HG03066 (cell line): Measurements from ENCODE around the gene TRAPPC11.
A peak's percentile ranks its signal among the peaks of the same experiment; 100 is the strongest.

Experiments
- ATAC-seq: cut with Tn5 transposase; IDR thresholded peaks from one replicate; pipeline ENCODE4 v1.9.1; 2021; ENCODE audit warnings: low read depth; ENCODE audit not compliant: unreplicated experiment

The TRAPPC11 gene

DNA sequence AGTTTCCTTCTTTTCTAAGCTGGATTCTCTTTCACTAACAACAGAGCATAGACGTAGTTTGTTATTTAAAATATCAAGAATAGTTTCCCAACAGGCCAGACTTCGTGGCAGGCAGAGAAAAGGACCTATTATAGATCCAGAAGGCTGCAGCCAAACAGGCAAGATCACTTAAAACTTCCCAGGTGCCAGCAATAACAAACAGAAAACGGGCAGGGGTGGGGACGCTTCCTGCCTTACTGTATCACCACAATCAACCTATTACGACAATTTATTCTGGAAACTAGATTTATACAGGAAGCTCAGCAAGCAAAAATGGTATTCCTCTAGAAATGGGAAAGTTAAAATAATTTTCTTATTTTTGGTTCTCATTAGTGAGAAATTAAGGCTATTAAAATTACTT lies 22.2 kb upstream of the TRAPPC11 start:
- ATAC-seq: no peak

DNA sequence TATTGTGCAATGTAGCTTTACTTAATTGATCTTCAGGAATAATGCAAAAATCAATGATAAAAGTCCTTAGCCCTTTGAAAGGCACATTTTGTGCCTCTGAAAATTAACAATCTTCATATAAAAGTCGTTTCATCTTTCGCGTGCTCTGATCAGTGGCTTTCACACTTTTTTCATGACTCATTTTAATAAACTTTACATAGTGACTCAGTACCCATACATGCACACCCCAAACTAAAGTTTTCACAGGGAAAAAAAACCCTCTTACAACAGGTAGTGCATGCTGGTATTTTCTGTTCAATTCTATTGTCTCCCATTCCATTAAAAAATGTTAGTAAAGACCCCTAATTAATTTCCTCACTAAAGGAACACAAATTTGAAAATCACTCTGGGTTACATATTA lies 21.6 kb upstream of the TRAPPC11 start:
- ATAC-seq: no peak

DNA sequence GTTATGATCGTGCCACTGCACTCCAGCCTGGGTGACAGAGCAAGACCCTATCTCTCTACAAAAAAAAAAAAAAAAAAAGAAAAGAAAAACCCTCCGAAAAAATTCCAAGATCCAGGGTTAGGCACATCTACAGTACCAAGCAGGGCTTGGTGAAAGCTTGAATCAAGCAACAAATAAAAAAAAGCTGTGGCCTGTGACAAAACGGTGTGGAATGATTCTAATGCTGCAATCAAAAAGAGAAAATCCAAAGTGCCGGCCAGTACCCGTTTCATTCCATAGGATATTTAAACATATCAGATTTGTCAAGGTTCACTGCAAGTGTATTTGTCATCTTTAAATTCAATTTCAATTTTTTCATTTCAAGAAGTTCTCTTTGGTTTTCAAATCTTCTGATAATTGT lies 20.7 kb upstream of the TRAPPC11 start:
- no peak for ATAC-seq

DNA sequence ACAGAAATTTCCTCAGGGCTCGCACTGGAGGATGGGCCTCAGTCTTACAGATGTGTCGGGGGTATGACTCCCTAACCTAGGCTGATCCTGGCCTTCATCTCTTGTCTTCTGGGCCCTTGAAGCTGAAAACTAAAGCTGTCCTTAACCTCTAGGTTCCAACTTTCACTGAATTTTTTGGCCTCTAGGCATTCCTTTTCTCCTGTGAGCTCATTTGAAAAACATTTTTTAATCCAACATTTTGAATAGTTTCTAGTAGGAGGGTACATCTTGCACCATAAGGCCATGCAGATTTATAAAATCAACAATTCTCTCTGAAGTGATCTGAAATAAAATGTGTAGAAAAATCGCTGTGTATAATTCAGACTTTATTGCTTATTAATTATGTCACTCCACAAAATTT lies 19.8 kb upstream of the TRAPPC11 start:
- no peak for ATAC-seq

DNA sequence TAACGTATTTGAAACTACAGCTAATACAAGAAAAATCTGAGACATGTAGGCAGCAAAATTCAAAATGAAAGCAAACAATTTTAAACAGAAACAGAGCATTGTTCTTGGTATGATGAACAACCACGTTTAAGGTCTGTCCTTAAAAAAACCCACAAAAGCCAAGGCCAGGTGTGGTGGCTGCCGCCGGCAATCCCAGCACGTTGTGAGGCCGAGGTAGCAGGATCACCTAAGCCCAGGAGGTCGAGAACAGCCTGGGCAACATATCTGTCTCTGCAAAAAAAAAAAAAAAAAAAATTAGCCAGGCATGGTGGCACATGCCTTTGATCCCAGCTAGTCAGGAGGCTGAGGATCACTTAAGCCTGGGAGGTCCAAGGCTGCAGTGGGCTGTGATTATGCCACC lies 13.8 kb upstream of the TRAPPC11 start:
- ATAC-seq: no peak

DNA sequence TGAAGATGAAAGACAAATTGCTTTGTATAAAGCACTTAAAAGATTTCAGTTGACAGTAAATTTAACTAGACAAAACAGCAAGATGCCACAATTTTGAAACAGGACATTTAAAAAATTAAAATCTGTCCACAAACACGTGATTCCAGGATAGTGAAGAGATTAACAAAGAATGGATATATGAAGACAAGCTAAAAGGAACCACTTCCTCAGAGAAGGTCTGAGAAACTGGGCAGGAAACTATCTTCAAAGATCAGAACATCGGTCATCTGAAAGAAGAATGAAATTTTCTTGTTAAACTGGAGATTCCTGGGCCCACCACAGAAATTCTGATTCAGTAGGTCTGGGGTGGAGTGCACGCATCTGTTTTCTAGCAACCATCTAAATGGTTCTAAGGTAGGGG lies 1.5 kb upstream of the TRAPPC11 start:
- ATAC-seq: no peak

DNA sequence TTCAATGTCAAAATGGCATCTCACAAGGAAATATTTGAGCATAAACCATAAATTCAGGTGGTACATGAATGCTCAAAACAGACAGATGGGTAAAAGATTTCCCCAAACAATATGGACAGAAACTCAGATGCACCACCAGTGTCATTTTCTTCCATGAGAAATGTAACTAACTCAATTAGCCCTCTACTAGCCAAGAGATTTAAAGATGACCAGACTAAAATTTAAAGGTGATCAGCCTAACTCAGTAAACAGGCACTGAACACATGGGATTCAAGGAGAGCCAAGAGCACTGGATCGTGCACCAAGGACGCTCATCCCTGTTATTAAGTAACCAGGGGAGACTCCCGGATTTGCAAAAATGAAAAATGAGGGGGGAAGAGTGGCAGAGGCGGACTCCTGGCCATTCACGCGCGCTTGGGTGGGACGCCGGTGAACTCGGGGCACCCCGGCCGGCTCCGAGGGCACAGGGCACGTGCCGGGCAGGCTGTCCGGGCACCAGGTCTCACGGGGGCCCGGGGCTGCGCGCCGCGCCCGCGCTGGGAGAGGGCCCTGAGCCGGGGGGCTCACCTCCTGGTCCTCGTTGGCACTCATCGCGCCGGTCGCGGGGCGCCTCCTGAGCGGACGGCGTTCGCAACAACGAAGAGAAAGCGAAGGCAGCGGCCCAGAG lies 598 bp upstream of the TRAPPC11 start:
- ATAC-seq: peak; percentile 23

DNA sequence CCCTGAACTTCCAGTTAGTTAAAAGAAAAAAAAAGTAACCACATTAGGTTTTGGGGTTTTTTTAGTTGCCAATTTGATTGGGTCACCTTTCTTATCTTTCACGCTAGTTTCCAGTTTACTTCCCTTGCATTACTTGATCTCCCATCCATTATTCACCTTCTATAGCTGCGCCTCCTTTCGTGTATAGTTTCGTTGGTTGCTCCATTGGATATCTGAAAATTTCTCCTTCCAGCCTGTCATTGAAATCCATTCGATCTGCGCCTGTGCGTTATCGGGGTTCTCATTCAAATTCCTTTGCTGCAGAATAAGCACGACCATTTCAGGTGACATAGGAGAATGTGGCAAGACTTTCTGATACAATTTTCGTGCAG lies 764 bp downstream of the TRAPPC11 start:
- ATAC-seq: no peak

DNA sequence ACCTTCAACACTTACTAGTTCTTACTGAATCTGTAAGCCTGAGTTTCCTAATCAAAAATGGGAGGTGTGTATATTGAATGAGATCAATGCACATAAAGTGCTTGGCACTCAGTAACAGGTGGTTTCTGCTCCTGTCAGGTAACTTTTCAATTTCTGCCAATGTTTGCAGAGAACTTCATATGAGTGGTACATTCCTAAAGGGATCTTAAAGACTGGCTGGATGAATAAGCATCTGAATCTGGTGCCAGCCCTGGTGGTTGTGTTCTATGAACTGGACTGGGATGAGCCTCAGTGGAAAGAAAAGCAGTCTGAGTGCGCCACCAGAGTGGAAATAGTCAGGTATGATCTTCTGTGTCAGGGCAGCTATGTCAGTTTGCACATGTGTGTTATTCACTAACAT lies 7.0 kb downstream of the TRAPPC11 start:
- ATAC-seq: no peak

DNA sequence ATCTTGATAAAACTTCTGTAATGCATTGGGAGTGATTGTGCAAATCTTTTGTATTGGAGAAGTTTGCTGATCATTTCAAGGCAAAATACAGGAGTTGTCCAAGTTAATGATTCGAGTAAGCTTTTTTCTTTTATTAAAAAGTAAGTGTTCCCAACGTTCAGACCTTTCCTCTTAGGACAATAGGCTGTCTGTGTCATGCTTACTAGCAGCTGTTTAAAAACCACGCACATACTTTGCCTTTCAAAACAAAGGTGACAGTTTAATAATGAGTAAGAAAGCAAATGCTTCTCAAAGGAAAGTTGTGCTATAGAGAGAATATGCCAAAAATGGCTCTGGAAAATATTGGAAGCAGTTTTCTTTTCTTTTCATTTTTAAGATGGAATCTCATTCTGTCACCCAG lies 11.2 kb downstream of the TRAPPC11 start:
- no peak for ATAC-seq

DNA sequence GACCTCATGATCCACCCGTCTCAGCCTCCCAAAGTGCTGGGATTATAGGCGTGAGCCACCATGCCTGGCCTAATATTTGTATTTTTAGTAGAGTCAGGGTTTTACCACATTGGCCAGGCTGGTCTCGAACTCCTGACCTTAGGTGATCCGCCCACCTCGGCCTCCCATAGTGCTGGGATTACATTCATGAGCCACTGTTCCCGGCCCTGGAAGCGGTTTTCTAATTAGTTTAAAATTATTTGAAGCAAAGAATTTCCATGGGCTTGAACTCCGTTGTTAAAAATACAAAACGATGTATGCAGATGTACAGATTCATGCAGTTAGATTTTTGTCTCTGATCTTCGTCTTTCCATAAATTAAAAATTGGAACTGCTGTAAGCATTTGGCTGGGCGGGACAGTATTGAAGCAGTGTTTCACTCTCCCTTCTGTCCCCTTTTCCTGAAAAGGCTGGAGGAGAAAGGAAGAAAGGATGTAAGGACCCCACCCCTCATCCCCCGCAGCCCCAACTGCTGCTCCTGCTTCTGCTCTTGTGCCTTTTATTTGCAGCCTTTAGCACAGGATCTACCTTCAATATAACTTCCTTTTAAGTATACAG lies 12.0 kb downstream of the TRAPPC11 start:
- ATAC-seq: no peak

DNA sequence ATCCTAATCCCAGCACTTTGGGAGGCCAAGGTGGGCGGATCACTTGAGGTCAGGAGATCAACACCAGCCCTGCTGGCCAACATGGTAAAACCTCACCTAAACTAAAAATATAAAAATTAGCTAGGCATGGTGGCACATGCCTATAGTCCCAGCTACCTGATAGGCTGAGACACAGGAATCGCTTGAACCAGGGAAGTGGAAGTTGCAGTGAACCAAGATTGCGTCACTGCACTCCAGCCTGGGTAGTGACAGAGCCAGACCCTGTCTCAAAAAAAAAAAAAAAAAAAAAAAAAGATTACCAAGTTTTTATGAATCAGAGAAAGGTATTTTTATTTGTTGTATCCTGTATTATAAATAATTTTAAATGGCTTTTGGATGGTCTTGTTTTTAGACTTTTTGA lies 15.1 kb downstream of the TRAPPC11 start:
- ATAC-seq: no peak

DNA sequence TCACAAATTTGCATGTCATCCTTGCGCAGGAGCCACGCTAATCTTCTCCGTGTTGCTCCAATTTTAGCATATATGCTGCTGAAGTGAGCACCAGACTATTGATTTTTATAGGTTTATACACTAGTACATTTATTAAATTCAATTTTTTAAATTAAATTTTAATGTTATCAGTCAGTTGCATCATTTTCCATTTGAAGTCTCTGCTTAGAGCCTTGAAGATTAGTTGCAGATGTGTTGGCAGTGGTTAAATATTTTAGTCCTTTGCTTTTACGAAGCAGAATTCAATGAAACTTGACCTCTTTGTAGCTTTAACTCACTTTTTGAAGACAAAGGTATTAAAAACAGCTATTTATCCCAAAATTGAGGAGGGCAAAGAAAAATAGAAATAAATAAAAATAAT lies 16.5 kb downstream of the TRAPPC11 start:
- no peak for ATAC-seq

DNA sequence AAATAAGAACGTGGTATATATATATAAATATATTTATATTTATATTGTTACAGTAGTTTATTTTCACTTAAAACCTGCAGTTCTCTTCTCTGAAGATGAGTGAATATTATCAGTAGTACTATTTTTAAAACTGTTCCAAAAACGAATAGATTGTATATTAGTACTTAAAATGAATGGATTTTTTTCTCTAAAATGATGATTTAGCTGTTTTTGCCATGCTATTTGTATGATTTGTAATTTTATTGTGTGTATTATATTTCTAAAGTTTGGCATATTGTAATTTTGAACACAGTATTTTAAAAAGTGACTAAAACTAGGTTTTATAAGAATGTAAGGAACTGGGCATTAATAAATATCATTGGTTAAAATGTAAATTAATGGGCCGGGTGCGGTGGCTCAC lies 22.0 kb downstream of the TRAPPC11 start:
- no peak for ATAC-seq

DNA sequence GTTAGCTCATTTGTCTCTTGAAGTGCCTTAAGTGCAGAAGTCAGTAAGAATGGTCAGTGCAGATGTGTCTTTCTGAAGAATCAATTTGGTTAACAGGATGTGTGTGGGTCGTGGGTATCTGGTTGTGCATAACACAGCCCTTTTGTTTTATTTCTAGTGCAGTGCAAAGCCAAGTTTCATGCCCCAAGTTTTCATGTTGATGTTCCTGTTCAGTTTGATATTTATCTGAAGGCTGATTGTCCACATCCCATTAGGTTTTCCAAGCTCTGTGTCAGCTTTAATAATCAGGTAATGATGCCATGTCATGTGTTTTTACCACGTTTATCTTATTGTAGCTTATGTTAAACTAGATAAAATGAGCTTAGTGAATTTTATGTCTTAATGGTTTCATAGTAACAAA lies 27.4 kb downstream of the TRAPPC11 start:
- ATAC-seq: no peak

DNA sequence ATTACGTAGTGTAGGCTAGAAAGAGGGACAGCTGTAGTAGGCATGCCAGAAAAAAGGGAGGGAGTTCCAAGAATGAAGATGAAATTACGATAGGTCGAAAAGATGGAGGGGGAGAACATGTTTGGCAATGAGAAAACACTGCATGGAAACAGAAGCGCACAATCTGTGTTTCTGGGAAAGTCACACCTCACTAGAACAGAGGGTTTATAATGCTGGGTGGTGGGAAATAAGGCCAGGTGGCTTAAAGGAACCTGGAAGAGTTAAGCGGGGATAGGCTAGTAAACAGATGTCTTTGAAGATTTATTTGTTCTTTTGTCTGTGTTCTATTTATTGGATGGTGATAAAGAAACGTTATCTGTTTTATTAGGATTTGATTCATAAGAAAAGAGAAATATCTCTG lies 29.1 kb downstream of the TRAPPC11 start:
- ATAC-seq: no peak

DNA sequence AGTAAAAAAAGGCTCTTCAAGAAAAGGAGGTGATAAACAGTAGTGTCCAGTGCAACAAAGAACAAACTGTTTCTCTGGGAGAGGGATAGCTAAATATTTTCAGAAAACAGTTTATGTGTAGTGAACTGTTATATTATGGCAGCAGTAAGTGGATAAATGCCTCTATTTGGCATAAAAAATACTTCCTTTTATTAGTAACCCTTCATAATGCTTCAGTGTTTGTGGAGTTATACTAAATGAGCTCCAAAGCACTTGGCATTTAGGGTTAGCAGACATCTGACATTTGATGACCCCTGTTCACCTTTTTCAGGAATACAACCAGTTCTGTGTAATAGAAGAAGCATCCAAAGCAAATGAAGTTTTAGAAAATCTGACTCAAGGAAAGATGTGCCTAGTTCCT lies 31.9 kb downstream of the TRAPPC11 start:
- ATAC-seq: no peak

DNA sequence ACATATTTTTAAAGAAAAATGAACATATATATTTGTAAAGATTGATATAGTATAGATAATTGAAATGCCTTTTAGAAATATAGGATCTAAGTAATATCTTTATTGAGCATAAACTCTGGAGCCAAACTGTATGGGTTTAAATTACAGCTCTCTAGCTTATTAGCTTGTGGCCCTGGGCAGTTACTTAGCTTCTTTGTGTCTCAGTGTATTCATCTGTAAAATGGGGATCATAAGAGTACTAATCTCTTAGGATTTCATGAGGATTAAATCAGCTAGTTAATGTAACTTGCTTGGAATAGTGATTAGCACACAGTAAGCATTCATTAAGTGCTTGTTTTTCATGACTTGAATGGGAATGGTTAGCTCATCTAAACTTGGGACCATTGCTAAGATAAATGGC lies 32.8 kb downstream of the TRAPPC11 start:
- ATAC-seq: no peak

DNA sequence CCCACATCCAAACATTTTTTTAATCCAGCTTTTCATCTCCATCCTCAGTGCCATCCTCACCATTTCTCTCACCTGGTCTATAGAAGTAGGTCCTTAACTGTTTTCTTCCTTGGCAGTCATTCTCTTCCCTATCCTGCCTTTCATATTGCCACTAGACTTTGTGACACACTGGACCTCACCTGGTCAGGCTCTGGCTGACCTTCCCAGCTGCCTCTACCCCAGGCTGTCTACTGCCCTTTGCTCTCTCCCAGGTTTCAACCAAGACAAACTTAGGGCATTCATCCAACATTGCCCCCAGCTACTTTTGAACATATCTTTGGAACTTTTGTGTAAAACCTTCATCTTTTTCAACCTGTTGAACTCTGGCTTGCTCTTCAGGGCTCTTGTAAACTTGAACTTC lies 39.8 kb downstream of the TRAPPC11 start:
- ATAC-seq: no peak

DNA sequence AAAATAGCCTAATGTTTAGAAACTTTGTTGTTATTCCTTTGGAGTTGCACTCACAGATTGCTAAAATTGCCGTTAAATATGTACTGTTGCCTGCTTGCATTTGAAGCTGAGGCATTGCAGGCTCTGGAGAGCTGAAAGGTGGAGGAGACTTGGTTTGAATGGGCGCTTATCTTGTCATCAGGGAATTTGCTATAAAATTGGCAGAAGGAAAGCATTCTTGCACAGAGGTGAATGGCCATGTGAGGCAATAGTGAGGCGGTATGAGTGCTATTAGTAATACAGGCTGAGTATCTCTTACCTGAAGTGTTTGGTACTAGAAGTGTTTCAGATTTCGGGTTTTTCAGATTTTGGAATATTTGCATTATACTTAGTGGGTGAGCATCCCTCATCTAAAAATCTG lies 41.3 kb downstream of the TRAPPC11 start:
- ATAC-seq: no peak

DNA sequence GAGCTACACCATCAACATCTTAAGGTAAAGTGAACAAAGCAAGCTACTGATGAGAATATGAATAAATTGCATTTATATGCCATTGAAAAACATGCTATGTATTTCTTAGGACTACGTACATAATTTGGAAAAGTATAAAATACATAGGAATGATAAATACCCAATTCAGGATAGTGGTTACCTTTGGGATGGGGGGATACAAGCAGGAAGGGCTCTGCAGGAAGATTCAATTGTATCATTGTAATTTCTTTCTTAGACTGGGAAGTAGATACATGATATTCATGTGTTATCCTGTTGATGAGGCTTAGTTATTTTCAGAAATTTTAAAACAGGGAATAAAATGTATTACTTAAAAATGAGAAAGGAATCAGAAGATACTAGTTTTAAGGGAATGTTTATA lies 43.4 kb downstream of the TRAPPC11 start:
- no peak for ATAC-seq

DNA sequence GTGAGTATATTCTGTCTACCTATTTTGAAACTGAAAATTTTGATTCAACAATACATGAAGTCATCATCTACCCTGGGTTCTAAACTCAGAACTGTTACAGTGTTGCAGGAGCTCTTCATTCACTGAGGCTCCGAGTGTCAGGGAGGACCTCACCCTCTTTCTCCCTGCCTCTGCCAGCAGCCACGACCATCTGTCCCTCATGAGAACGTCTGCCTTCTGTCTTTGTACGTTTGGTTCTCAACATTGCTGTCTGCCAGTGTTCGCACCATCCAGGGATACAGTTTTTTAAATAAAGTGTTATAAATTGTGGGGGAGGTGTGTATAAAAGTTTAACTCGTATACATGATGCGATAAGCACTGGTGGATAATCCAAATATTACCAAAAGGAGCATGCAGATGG lies 55.5 kb downstream of the TRAPPC11 start:
- ATAC-seq: no peak

DNA sequence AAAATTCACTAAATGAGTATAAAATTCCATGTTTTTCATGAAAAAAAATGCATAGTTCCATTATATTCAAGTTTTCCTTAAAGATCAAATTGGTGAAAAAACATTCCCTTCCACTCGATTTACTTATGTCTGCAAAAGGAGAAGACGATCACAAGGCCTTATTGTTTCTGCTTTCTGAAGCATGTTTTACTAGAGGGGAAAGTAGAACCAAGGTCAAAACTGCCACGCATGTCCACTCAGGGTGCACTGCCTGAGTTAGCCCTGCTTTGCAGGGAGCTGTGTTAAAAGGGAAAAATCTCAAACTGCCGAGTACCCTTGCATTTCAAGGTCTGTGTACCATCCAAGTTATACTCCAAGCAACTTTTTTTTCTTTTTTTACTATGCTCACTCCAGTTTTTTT lies 57.2 kb downstream of the TRAPPC11 start:
- no peak for ATAC-seq
